Activated CD4-positive, alpha-beta T cell treated with anti-CD3 and anti-CD28 coated beads for 4 hours (primary cell): ENCODE results near the gene DNAJA2.

ENCODE experiments used
- DNase-seq, 2 donors: peaks; one replicate each; pipeline ENCODE4 v3.0.0-alpha.2; 2020

The DNAJA2 gene

GRCh38 chr16:46924402-46924801, 49.1 kb downstream of the DNAJA2 start:
- DNase-seq = no peak

GRCh38 chr16:46923513-46924295, 49.8 kb downstream of the DNAJA2 start:
- DNase-seq = no peak

- no peak for DNase-seq
Observed at GRCh38 chr16:46922239-46922638, 51.2 kb downstream of the DNAJA2 start.

GRCh38 chr16:46920402-46921068, 52.9 kb downstream of the DNAJA2 start:
- DNase-seq = no peak

GRCh38 chr16:46918905-46919792, 54.3 kb downstream of the DNAJA2 start:
- DNase-seq = no peak

GRCh38 chr16:46918400-46918799, 55.1 kb downstream of the DNAJA2 start:
- DNase-seq = no peak

- DNase-seq = no peak
Observed at GRCh38 chr16:46916980-46917379, 56.5 kb downstream of the DNAJA2 start.

GRCh38 chr16:46915483-46916025, 57.9 kb downstream of the DNAJA2 start:
- DNase-seq = no peak

- no peak for DNase-seq
Observed at GRCh38 chr16:46914556-46915201, 58.8 kb downstream of the DNAJA2 start.

GRCh38 chr16:46911650-46912049, 61.8 kb downstream of the DNAJA2 start:
- DNase-seq = no peak

- DNase-seq = no peak
Observed at GRCh38 chr16:46911038-46911437, 62.4 kb downstream of the DNAJA2 start.

GRCh38 chr16:46908540-46909372, 64.7 kb downstream of the DNAJA2 start:
- DNase-seq = peak; percentile 46 to 63

GRCh38 chr16:46907061-46907774, 66.3 kb downstream of the DNAJA2 start:
- DNase-seq = no peak

- DNase-seq = no peak
Observed at GRCh38 chr16:46906360-46907060, 67.0 kb downstream of the DNAJA2 start.
